Caco-2 (cell line): Measurements from ENCODE around the gene DISP3. TPM values are rescaled to one million over a fixed set of nuclear protein-coding genes. Genes with fewer than 3 reads are reported as not detected.

ENCODE experiments used
- BruUV-seq: library from RNA; stranded (reverse); fragments of 400-500 nt; replicated peaks from 2 replicates; lab custom pipeline; 2021; lab: Mats Ljungman, UMichigan
- CTCF ChIA-PET: fragments of 300-600 bp; sonication (Branson Sonifier 250); formaldehyde crosslinking; loops from one replicate; lab custom pipeline; 2022; ENCODE audit warnings: antibody characterized with exemption; lab: Charles Lee
- POLR2A ChIA-PET: fragments of 300-600 bp; sonication (Branson Sonifier 250); formaldehyde crosslinking; loops from one replicate; lab custom pipeline; 2022; ENCODE audit warnings: antibody characterized with exemption; lab: Charles Lee
- DNase-seq, 2 experiments: peaks; one replicate each; pipeline versions ENCODE4 v3.0.0 to v3.0.0-alpha.2; 2020 to 2022
- H3K27me3 ChIP-seq: replicated peaks from 2 replicates; pipeline ENCODE4 v1.6.0; 2011; ENCODE audit warnings: low read length; ENCODE audit not compliant: control insufficient read depth, insufficient read depth
- H3K36me3 ChIP-seq: 2 replicates; pipeline ENCODE4 v1.5.1; 2011; ENCODE audit warnings: low read length; ENCODE audit not compliant: control insufficient read depth, insufficient read depth
- H3K4me1 ChIP-seq: fragments of 250-450 bp; sonication (Bioruptor Pico); 2 replicates; pipeline ENCODE4 v1.5.1; 2020; ENCODE audit warnings: mild to moderate bottlenecking
- H3K4me3 ChIP-seq: 2 replicates; pipeline ENCODE4 v1.5.1; 2011; ENCODE audit warnings: low read depth, mild to moderate bottlenecking, control low read depth, low read length
- H3K9me3 ChIP-seq: fragments of 250-450 bp; sonication (Bioruptor Pico); 2 replicates; pipeline ENCODE4 v1.5.1; 2020; ENCODE audit warnings: mild to moderate bottlenecking, moderate library complexity
- H3K27ac Mint-ChIP-seq: one replicate; pipeline ENCODE4 v1.8.0; 2022; ENCODE audit warnings: mixed read lengths; ENCODE audit not compliant: unreplicated experiment
- H3K27me3 Mint-ChIP-seq: one replicate; pipeline ENCODE4 v1.8.0; 2022; ENCODE audit warnings: mixed read lengths; ENCODE audit not compliant: insufficient read depth, unreplicated experiment
- H3K36me3 Mint-ChIP-seq: one replicate; pipeline ENCODE4 v1.8.0; 2022; ENCODE audit warnings: mild to moderate bottlenecking, mixed read lengths; ENCODE audit not compliant: insufficient read depth, unreplicated experiment
- H3K4me1 Mint-ChIP-seq: one replicate; pipeline ENCODE4 v1.8.0; 2022; ENCODE audit warnings: low read depth, mixed read lengths; ENCODE audit not compliant: unreplicated experiment
- H3K4me3 Mint-ChIP-seq: one replicate; pipeline ENCODE4 v1.8.0; 2022; ENCODE audit warnings: mild to moderate bottlenecking, moderate library complexity, mixed read lengths; ENCODE audit not compliant: unreplicated experiment
- H3K9me3 Mint-ChIP-seq: one replicate; pipeline ENCODE4 v1.8.0; 2022; ENCODE audit warnings: mixed read lengths; ENCODE audit not compliant: unreplicated experiment
- intact Hi-C: fragments of 100-400 bp; cut with micrococcal nuclease; formaldehyde crosslinking; loops from one replicate; pipeline ENCODE4 v1.10.0; 2022; ENCODE audit not compliant: unreplicated experiment
- total RNA-seq: library from RNA; stranded (reverse); gene quantifications from 2 replicates; pipeline ENCODE4 v1.2.3, GENCODE V29; 2022
- TF ChIP-seq, protein P1 (sequence below), 2 experiments: fragments of 200-600 bp in 1 of 2; IDR thresholded peaks; 1 replicate in 1 of 2; 2 replicates in 1 of 2; pipeline versions ENCODE4 v1.5.1 to v1.8.0; 2011 to 2022; ENCODE audit warnings: antibody characterized with exemption in 1 of 2, control low read depth in 1 of 2, inconsistent platforms in 1 of 2, low read depth in 1 of 2, low read length in 1 of 2, mild to moderate bottlenecking in 1 of 2, moderate library complexity in 1 of 2; ENCODE audit not compliant: insufficient read depth in 1 of 2, severe bottlenecking in 1 of 2, unreplicated experiment in 1 of 2

The DISP3 gene
- total RNA-seq, 1 experiment from 2014 or later, result 1.1 TPM

GRCh38 chr1:11470912-11471311 lies 8.0 kb upstream of the DISP3 start:
- Mint-ChIP-seq H3K27me3 (peaks cover 8% of the 10 kb centered on the region), H3K4me3 (no peak overlapping the region), H3K9me3 (no peaks in the 10 kb centered on the region), H3K36me3 (no peaks in the 10 kb centered on the region), H3K27ac (no peak overlapping the region), H3K4me1 (no peaks in the 10 kb centered on the region)
- H3K27me3 ChIP-seq, result no peaks in the 10 kb centered on the region; the same call in 1 of the 2 replicates
- H3K9me3 ChIP-seq, result no peaks in the 10 kb centered on the region
- ChIA-PET POLR2A (no interaction called here), CTCF (no interaction called here)
- no peaks in the 10 kb centered on the region for H3K36me3 ChIP-seq
- H3K4me1 ChIP-seq, result no peaks in the 10 kb centered on the region
- no TSS peak for BruUV-seq
- TF ChIP-seq, protein P1, sequence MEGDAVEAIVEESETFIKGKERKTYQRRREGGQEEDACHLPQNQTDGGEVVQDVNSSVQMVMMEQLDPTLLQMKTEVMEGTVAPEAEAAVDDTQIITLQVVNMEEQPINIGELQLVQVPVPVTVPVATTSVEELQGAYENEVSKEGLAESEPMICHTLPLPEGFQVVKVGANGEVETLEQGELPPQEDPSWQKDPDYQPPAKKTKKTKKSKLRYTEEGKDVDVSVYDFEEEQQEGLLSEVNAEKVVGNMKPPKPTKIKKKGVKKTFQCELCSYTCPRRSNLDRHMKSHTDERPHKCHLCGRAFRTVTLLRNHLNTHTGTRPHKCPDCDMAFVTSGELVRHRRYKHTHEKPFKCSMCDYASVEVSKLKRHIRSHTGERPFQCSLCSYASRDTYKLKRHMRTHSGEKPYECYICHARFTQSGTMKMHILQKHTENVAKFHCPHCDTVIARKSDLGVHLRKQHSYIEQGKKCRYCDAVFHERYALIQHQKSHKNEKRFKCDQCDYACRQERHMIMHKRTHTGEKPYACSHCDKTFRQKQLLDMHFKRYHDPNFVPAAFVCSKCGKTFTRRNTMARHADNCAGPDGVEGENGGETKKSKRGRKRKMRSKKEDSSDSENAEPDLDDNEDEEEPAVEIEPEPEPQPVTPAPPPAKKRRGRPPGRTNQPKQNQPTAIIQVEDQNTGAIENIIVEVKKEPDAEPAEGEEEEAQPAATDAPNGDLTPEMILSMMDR (IDR thresholded peaks at IDR 0.05; ENCODE audit: insufficient read depth in 1 of 2, low read depth in 1 of 2, low read length in 1 of 2, severe bottlenecking in 1 of 2, unreplicated experiment in 1 of 2), result no peak
- H3K4me3 ChIP-seq, result no peak overlapping the region
- DNase-seq, result no peak
- intact Hi-C loops, result no loop called here

- Mint-ChIP-seq H3K27me3 (peaks cover 6% of the 10 kb centered on the region), H3K27ac (no peak overlapping the region), H3K4me1 (no peaks in the 10 kb centered on the region), H3K36me3 (no peaks in the 10 kb centered on the region), H3K4me3 (no peak overlapping the region), H3K9me3 (no peaks in the 10 kb centered on the region)
- intact Hi-C loops, result no loop called here
- TF ChIP-seq, protein P1 (IDR thresholded peaks at IDR 0.05; ENCODE audit: insufficient read depth in 1 of 2, low read depth in 1 of 2, low read length in 1 of 2, severe bottlenecking in 1 of 2, unreplicated experiment in 1 of 2), result no peak
- POLR2A ChIA-PET, result no interaction called here
- H3K9me3 ChIP-seq, result no peaks in the 10 kb centered on the region
- H3K36me3 ChIP-seq, result no peaks in the 10 kb centered on the region
- CTCF ChIA-PET, result no interaction called here
- no TSS peak for BruUV-seq
- H3K4me3 ChIP-seq, result no peak overlapping the region
- no peak for DNase-seq
- H3K4me1 ChIP-seq, result no peaks in the 10 kb centered on the region
- H3K27me3 ChIP-seq, result no peaks in the 10 kb centered on the region; the same call in 1 of the 2 replicates
Observed at GRCh38 chr1:11471473-11471872, 7.5 kb upstream of the DISP3 start.

DNA sequence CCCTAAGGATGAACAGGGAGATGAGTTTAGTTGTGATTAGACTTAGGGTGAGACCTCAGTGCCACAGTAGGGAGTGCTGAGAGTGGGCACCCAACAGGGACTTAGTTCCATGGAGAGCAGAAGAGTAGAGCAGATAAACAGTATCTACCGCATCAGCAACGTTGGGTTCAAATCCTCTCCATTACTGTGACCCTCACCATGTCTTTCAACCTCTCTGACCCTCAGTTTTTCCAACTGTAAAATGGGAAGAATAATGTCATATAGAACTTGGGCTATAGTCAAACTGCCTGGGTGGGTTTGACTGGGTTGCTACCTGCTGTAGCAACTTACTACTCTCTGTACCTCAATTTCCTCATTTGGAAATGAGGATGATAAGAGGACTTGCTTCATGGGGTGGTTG lies 6.7 kb upstream of the DISP3 start:
- H3K4me1 Mint-ChIP-seq, result no peaks in the 10 kb centered on the region
- Histone ChIP-seq H3K4me3 (no peak overlapping the region), H3K36me3 (no peaks in the 10 kb centered on the region), H3K27me3 (no peaks in the 10 kb centered on the region; the same call in 1 of the 2 replicates), H3K4me1 (no peaks in the 10 kb centered on the region), H3K9me3 (no peaks in the 10 kb centered on the region)
- no peak overlapping the region for H3K4me3 Mint-ChIP-seq
- peaks cover 6% of the 10 kb centered on the region for H3K27me3 Mint-ChIP-seq
- H3K36me3 Mint-ChIP-seq, result no peaks in the 10 kb centered on the region
- TF ChIP-seq, protein P1 (IDR thresholded peaks at IDR 0.05; ENCODE audit: insufficient read depth in 1 of 2, low read depth in 1 of 2, low read length in 1 of 2, severe bottlenecking in 1 of 2, unreplicated experiment in 1 of 2), result no peak
- DNase-seq, result no peak
- intact Hi-C loops, result no loop called here
- no peaks in the 10 kb centered on the region for H3K9me3 Mint-ChIP-seq
- CTCF ChIA-PET, result no interaction called here
- H3K27ac Mint-ChIP-seq, result no peak overlapping the region
- POLR2A ChIA-PET, result interaction anchor here (0.5 kb wide), 1 partner anchor 466 kb away, joined by 3 read pairs; no protein-coding TSS in a partner anchor
- no TSS peak for BruUV-seq
